GM10248 (cell line): ENCODE data around the gene G3BP2.

Source experiments
- CTCF ChIA-PET: fragments of 300-600 bp; sonication (Branson Sonifier 250); formaldehyde crosslinking; extraction: SDS; loops from one replicate; lab custom pipeline; 2021; ENCODE audit warnings: antibody characterized with exemption; lab: Yijun Ruan, JAX
- POLR2A ChIA-PET: fragments of 350-650 bp; sonication (Branson Sonifier 250); formaldehyde crosslinking; extraction: SDS; loops from one replicate; lab custom pipeline; 2020; ENCODE audit warnings: antibody characterized with exemption; lab: Yijun Ruan, JAX
- DNase-seq: peaks from one replicate; pipeline ENCODE4 v3.0.0; 2012; ENCODE audit errors: extremely low spot score
- CTCF ChIP-seq: IDR thresholded peaks from 2 replicates; pipeline ENCODE4 v1.5.1; 2012; ENCODE audit warnings: mild to moderate bottlenecking, low read depth; ENCODE audit errors: extremely low read depth, missing control alignments, control extremely low read depth

G3BP2 gene

GRCh38 chr4:75654905-75655304 is 18.3 kb downstream of the G3BP2 start:
- ChIA-PET CTCF (interaction anchor here (0.9 to 8.8 kb wide), 6 partner anchors 8 to 69 kb away, joined by 3 to 63 read pairs (median 4); partner anchors contain the start of gene USO1), POLR2A (interaction anchor here (0.6 kb wide), 1 partner anchor 69 kb away, joined by 3 read pairs; the partner anchor contains the start of gene USO1)
- no peak for TF ChIP-seq CTCF
- no peak for DNase-seq

DNA sequence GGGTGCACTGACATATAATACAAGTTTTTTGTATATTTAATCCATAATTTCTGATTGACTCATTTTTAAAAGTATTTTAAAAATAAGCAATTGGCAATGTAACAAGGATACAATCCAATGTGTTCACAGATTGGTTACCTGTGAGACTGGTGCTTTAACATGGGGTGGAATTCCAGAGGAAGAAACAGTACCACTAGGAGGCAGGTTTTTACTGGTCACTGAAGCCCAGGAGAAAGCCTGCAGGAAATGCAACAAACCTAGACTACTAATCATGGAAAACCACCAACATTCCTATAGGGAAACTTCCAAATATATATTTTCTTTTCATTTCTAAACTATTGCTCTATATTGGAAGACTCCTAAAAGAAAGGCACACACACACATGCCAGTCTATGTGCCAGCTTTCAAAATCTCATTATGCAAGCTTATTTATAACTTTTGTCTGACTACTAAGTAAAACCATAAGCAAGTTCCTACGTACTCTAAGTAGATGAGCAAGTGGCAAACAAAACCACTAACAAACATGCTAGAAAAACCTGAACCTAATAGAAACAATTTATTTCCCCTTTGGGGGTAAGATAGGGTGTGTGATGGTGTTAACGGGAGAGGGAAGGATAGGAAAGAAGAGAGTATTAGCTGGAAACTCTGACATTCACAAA is 19.2 kb downstream of the G3BP2 start:
- DNase-seq = no peak
- peak; percentile 11 for TF ChIP-seq CTCF
- ChIA-PET CTCF (interaction anchor here (1.4 to 8.8 kb wide), 3 partner anchors 14 to 70 kb away, joined by 4 to 63 read pairs (median 8); partner anchors contain the start of gene USO1), POLR2A (no interaction called here)

DNA sequence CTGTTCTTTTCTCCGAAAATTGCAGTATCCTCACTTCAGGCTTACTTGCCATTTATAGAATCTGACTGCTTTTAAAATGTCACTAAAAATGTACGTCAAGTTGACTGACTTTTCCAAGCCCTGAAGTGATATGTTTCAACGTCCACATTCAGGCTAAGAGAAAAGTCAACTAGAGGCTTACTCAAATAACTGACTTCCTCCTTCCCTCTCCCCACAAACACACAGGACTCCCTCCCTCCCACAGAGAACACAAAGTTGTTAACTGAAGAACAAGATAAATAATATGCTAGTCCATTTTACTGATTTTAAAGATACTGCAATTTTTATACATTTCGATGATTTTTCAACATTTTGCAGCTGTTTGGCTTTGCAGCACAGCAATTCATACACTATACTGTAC is 29.1 kb downstream of the G3BP2 start:
- POLR2A ChIA-PET = interaction anchor here (1.1 kb wide), 1 partner anchor 29 kb away, joined by 3 read pairs; the partner anchor contains the start of gene G3BP2
- CTCF ChIA-PET = no interaction called here
- no peak for DNase-seq
- TF ChIP-seq CTCF = no peak

- POLR2A ChIA-PET = no interaction called here
These were observed 29.6 kb downstream of the G3BP2 start for GRCh38 chr4:75643651-75644050.

GRCh38 chr4:75639124-75639695 is 34.0 kb downstream of the G3BP2 start:
- TF ChIP-seq CTCF = no peak
- ChIA-PET CTCF (interaction anchor here (0.8 to 1.5 kb wide), 2 partner anchors 8 to 85 kb away, joined by 3 read pairs; partner anchors contain the start of gene USO1), POLR2A (no interaction called here)
- DNase-seq = no peak

More at GRCh38 chr4:75643651-75644050, 29.6 kb downstream of the G3BP2 start:
- CTCF ChIA-PET = no interaction called here
- no peak for TF ChIP-seq CTCF
- DNase-seq = no peak

DNA sequence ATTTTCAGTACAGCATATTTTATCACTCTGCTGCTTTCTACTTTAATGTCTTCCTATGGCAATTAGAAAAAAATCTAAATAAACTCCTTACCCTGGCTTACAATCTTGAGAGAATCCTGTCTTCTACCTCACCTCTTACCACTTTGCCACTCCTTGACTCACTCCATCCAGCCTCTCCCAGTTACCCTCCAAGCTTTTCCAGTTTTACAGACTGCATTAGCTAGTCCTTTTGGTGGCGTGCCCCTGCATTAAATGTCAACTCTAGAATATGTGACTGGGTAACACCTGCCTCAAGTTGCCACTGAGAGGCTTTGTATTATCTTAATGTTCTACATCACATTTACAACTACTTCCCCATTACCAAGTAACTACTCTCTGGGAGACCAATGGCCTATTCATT is 35.4 kb downstream of the G3BP2 start:
- ChIA-PET POLR2A (no interaction called here), CTCF (interaction anchor here (3.2 kb wide), 1 partner anchor 9 kb away, joined by 17 read pairs; no protein-coding TSS in a partner anchor)
- no peak for DNase-seq
- no peak for TF ChIP-seq CTCF
